T-helper 2 cell treated with Interferon-gamma antibody and Interleukin-4, amounts not matched to agents 100 ng/mL and 5 ng/mL, for 36 hours (primary cell): ENCODE results near the gene TXNRD1. TPM values are rescaled to one million over a fixed set of nuclear protein-coding genes. Genes with fewer than 3 reads are reported as not detected.

ENCODE experiments used
- intact Hi-C: fragments of 100-400 bp; cut with micrococcal nuclease; formaldehyde crosslinking; loops from one replicate; pipeline ENCODE4 v1.15.1; 2023
- total RNA-seq: library from RNA; stranded (reverse); gene quantifications from 2 replicates; pipeline ENCODE4 v1.2.3, GENCODE V29; 2022

Gene TXNRD1
- total RNA-seq, 1 donor from 2014 or later, result 97.4 TPM

DNA sequence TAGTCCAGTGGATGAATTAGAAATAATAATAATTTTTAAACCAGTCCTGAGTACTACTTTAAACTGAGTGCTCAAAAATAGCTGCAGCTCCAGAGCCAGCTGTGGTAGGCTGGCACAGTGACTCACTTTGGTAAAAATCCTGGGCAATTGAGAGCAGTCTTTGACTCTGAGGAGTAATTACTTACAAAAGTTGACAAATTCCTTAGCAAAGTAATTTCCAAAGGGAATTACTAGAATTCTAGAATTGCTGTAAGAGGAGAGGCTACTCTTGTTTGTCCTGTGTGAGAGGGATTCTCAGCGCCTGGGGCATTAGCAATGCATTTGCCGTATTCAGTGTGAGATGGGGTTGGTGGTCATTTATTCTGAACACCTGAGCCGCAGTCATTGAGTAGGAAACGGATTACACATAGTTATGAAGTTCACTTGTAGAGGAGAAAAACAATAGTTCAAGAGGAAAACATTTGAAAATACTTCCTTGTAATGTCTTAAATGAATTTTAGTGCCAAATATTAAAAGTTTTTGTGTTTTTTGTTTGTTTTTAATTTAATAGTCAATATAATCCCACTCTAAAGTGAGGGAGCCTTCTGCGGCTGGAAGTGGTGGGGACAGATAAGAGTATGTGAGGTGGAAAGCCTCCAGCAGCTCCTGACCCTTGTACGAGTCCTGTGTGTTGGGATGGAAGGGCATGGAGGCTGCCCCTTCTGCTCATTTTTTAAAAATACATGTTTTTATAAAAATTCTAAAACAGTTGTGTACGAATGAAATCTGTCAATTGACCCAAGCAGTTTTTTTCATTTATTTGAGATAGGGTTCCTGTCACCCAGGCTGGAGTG, 129.9 kb downstream of the TXNRD1 start:
- intact Hi-C loops, result no loop called here

GRCh38 chr12:104347374-104348075, 131.9 kb downstream of the TXNRD1 start:
- intact Hi-C loops, result no loop called here

- intact Hi-C loops, result no loop called here
Observed at GRCh38 chr12:104348283-104348993, 132.9 kb downstream of the TXNRD1 start.

- intact Hi-C loops, result no loop called here
Observed at GRCh38 chr12:104348994-104349494, 133.5 kb downstream of the TXNRD1 start.

- intact Hi-C loops, result no loop called here
Observed at GRCh38 chr12:104350211-104351056, 134.9 kb downstream of the TXNRD1 start.

DNA sequence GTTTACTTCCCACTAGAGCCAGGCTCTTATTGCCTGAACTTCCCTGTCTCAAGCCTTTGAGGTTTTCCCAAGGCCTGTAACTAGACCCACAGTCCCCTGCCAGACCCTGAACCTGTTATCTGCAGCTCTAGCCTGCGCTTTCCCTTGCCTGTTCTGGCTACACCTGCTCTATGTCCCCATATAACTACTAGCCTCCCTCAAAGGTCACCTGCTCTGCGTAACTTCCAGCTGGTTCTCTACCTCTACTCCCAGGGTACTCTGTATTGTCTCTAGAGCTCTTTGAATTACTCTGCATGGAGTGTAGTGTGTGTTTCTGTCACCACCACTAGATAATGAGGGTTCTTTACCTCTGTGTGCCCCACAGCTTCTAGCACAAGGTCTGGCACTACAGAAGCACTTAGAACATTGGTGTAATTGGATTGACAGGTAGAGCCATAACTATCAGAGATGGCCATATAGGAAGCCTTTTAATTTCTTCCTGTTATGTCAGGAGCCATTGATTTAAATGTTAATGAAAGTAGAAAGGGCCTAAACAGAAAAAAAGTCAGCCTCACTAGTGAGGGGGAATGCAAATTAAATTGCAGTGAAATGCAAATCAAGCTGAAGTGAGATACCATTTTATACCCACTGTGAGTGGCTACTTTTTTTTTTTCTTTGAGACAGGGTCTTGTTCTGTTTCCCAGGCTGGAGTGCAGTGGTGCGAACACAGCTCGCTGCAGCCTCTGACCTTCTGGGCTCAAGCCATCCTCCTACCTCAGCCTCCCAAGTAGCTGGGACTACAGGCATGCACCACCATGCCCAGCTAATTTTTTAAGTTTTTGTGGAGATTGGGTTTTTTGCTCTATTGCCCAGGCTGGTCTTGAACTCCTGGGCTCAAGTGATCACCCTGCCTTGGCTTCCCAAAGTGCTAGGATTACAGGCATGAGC, 135.7 kb downstream of the TXNRD1 start:
- intact Hi-C loops, result no loop called here

- intact Hi-C loops, result no loop called here
Observed at GRCh38 chr12:104352106-104352713, 136.6 kb downstream of the TXNRD1 start.

- intact Hi-C loops, result no loop called here
Observed at GRCh38 chr12:104353012-104353981, 137.7 kb downstream of the TXNRD1 start.

DNA sequence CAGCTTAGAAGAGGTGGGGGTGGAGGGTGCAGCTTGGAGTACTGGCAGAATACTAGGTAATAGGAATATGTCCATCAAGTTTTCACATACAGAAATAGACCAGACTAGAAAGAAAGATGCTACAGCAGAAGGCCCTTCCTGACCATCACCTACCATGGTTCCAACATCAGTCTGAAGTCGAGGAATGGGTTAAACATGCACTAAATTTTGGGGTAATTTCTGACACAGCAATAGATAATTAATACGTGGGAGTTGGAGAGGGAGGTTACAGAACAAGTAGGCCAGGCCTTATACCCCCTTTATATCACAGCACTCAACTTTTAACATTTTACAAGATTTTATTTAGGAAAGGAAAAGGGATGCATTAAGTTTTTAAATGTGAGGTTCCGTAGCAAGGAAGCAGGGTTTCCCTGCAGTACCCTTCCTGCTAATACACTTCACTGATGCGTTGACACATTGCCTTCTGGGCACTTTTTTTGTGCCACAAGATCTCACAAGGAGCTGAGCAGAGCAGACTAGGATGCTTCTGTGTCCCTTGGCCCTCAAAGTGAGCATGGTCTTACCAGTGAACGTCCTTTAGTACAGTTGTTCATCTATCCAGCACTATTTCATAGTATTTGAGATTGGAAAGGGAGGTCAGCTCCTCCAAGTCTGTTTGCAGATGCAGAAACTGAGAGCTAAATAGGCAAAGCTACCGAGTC, 138.7 kb downstream of the TXNRD1 start:
- intact Hi-C loops, result no loop called here

GRCh38 chr12:104354868-104355570, 139.4 kb downstream of the TXNRD1 start:
- intact Hi-C loops, result no loop called here

DNA sequence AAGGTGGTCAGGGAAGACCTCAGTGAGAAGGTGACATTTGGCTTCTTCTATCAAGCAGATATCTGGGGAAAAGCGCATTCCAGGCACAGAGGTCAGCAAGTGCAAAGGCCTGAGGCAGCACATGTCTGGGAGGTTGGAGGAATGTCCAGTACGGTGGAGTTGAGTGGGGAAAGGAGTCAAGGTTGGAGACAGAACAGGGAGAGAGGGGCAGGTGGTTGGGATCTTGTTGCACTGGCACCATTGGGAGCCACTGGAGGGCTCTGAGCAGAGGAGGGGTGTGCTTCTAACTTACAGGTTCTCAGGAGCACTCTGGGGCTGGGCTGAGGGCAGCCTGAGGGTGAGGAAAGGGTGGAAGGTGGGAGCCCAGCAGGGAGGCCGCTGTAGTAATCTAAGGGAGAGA, 140.1 kb downstream of the TXNRD1 start:
- intact Hi-C loops, result no loop called here

GRCh38 chr12:104356231-104357115, 140.9 kb downstream of the TXNRD1 start:
- intact Hi-C loops, result no loop called here

- intact Hi-C loops, result no loop called here
Observed at GRCh38 chr12:104357421-104357952, 141.9 kb downstream of the TXNRD1 start.

- intact Hi-C loops, result loop anchor here (1.0 kb wide), 2 partner anchors 143 to 157 kb away; partner anchors contain the start of gene TXNRD1
Observed at GRCh38 chr12:104358353-104359003, 142.9 kb downstream of the TXNRD1 start.

- intact Hi-C loops, result no loop called here
Observed at GRCh38 chr12:104359216-104359615, 143.6 kb downstream of the TXNRD1 start.
